ENCODE results near the gene IGSF6.

GRCh38 chr16:21603928-21604327 is 48.5 kb downstream of the IGSF6 start:
- no peak for TF ChIP-seq CTCF (IDR thresholded peaks at IDR 0.05)
- TF ChIP-seq EZH2 (IDR thresholded peaks at IDR 0.05; ENCODE audit: borderline replicate concordance, insufficient read depth, low read depth, low read length, poor library complexity, severe bottlenecking): no peak

All from B cell (primary cell).